ENCODE results near the gene ITPR1. TPM values are rescaled to one million over a fixed set of nuclear protein-coding genes. Genes with fewer than 3 reads are reported as not detected.

The ITPR1 gene
- total and polyA plus RNA-seq, 4 experiments from 2014 or later: 6.1 to 72.8 (median 44.2) TPM

GRCh38 chr3:4552811-4553210 is 59.7 kb downstream of the ITPR1 start:
- Histone ChIP-seq H3K9me3 (ENCODE audit: control insufficient read depth in 1 of 2, low read length in 2 of 2) (no peaks in the 10 kb centered on the region), H3K4me1 (ENCODE audit: insufficient read depth, low read length) (no peaks in the 10 kb centered on the region), H3K27me3 (ENCODE audit: insufficient read depth, low read length) (no peaks in the 10 kb centered on the region), H3K4me3 (ENCODE audit: low read length in 2 of 2) (no peak overlapping the region), H3K27ac (ENCODE audit: low read depth, low read length) (no peak overlapping the region), H3K36me3 (ENCODE audit: insufficient read depth, low read length) (no peaks in the 10 kb centered on the region)
- Mint-ChIP-seq H3K27me3 (no peaks in the 10 kb centered on the region), H3K27ac (no peak overlapping the region), H3K36me3 (peaks cover 14 to 41% of the 10 kb centered on the region in 2 donors), H3K9me3 (peaks cover 0 to 16% (median 9%) of the 10 kb centered on the region in 8 donors), H3K4me1 (peaks cover 2 to 12% (median 5%) of the 10 kb centered on the region in 4 donors), H3K4me3 (no peak overlapping the region)
- POLR2A ChIA-PET (ENCODE audit: partially characterized antibody): no interaction called here
- intact Hi-C loops (cut with micrococcal nuclease): no loop called here
- CTCF ChIA-PET (ENCODE audit: partially characterized antibody): no interaction called here
- DNase-seq: no peak

- H3K27ac ChIP-seq (ENCODE audit: low read depth, low read length): no peak overlapping the region
- ChIA-PET POLR2A (ENCODE audit: partially characterized antibody) (interaction anchor here (0.6 kb wide), 1 partner anchor 76 kb away, joined by 3 read pairs; no protein-coding TSS in a partner anchor), CTCF (ENCODE audit: partially characterized antibody) (interaction anchor here (1.4 to 2.0 kb wide), 2 partner anchors 10 to 44 kb away, joined by 4 to 6 read pairs; no protein-coding TSS in a partner anchor)
- Mint-ChIP-seq H3K9me3 (peaks cover 0 to 15% (median 6%) of the 10 kb centered on the region in 8 donors), H3K27me3 (no peaks in the 10 kb centered on the region), H3K4me3 (no peak overlapping the region), H3K4me1 (peaks cover 0 to 10% (median 8%) of the 10 kb centered on the region in 4 donors), H3K27ac (no peak overlapping the region), H3K36me3 (peaks cover 3 to 24% of the 10 kb centered on the region in 2 donors)
- no peak for DNase-seq
- no peaks in the 10 kb centered on the region for H3K9me3 ChIP-seq (ENCODE audit: control insufficient read depth in 1 of 2, low read length in 2 of 2)
- H3K27me3 ChIP-seq (ENCODE audit: insufficient read depth, low read length): no peaks in the 10 kb centered on the region
- H3K4me1 ChIP-seq (ENCODE audit: insufficient read depth, low read length): no peaks in the 10 kb centered on the region
- no peaks in the 10 kb centered on the region for H3K36me3 ChIP-seq (ENCODE audit: insufficient read depth, low read length)
- H3K4me3 ChIP-seq (ENCODE audit: low read length in 2 of 2): no peak overlapping the region
- intact Hi-C loops (cut with micrococcal nuclease): no loop called here
These were observed 68.5 kb downstream of the ITPR1 start for GRCh38 chr3:4561661-4562060.

- no peak for DNase-seq
- no peaks in the 10 kb centered on the region for H3K9me3 ChIP-seq (ENCODE audit: control insufficient read depth in 1 of 2, low read length in 2 of 2)
- intact Hi-C loops (cut with micrococcal nuclease): no loop called here
- no peaks in the 10 kb centered on the region for H3K27me3 ChIP-seq (ENCODE audit: insufficient read depth, low read length)
- Mint-ChIP-seq H3K9me3 (peaks cover 0 to 6% (median under 1%) of the 10 kb centered on the region in 8 donors), H3K27me3 (no peaks in the 10 kb centered on the region), H3K4me1 (peaks cover 0 to 14% (median 10%) of the 10 kb centered on the region in 4 donors), H3K4me3 (no peak overlapping the region), H3K27ac (peak overlapping the region in 1 of 7 donors; percentile 7), H3K36me3 (peaks cover 1 to 15% of the 10 kb centered on the region in 2 donors)
- H3K27ac ChIP-seq (ENCODE audit: low read depth, low read length): no peak overlapping the region
- ChIA-PET POLR2A (ENCODE audit: partially characterized antibody) (interaction anchor here (0.6 kb wide), 1 partner anchor 76 kb away, joined by 3 read pairs; no protein-coding TSS in a partner anchor), CTCF (ENCODE audit: partially characterized antibody) (no interaction called here)
- no peak overlapping the region for H3K4me3 ChIP-seq (ENCODE audit: low read length in 2 of 2)
- no peaks in the 10 kb centered on the region for H3K4me1 ChIP-seq (ENCODE audit: insufficient read depth, low read length)
- H3K36me3 ChIP-seq (ENCODE audit: insufficient read depth, low read length): no peaks in the 10 kb centered on the region
These were observed 69.4 kb downstream of the ITPR1 start for GRCh38 chr3:4562595-4562994.

- no peak for DNase-seq
- Histone ChIP-seq H3K4me1 (ENCODE audit: insufficient read depth, low read length) (no peaks in the 10 kb centered on the region), H3K4me3 (ENCODE audit: low read length in 2 of 2) (no peak overlapping the region), H3K27me3 (ENCODE audit: insufficient read depth, low read length) (no peaks in the 10 kb centered on the region), H3K36me3 (ENCODE audit: insufficient read depth, low read length) (no peaks in the 10 kb centered on the region), H3K9me3 (ENCODE audit: control insufficient read depth in 1 of 2, low read length in 2 of 2) (no peaks in the 10 kb centered on the region), H3K27ac (ENCODE audit: low read depth, low read length) (no peak overlapping the region)
- Mint-ChIP-seq H3K9me3 (no peaks in the 10 kb centered on the region), H3K27ac (no peak overlapping the region), H3K4me3 (no peak overlapping the region), H3K27me3 (no peaks in the 10 kb centered on the region), H3K4me1 (peaks cover 0 to 27% (median 13%) of the 10 kb centered on the region in 4 donors), H3K36me3 (peaks cover 0 to 4% of the 10 kb centered on the region in 2 donors)
- intact Hi-C loops (cut with micrococcal nuclease): no loop called here
- CTCF ChIA-PET (ENCODE audit: partially characterized antibody): no interaction called here
- POLR2A ChIA-PET (ENCODE audit: partially characterized antibody): no interaction called here
These were observed 71.1 kb downstream of the ITPR1 start for GRCh38 chr3:4564270-4564669.

DNA sequence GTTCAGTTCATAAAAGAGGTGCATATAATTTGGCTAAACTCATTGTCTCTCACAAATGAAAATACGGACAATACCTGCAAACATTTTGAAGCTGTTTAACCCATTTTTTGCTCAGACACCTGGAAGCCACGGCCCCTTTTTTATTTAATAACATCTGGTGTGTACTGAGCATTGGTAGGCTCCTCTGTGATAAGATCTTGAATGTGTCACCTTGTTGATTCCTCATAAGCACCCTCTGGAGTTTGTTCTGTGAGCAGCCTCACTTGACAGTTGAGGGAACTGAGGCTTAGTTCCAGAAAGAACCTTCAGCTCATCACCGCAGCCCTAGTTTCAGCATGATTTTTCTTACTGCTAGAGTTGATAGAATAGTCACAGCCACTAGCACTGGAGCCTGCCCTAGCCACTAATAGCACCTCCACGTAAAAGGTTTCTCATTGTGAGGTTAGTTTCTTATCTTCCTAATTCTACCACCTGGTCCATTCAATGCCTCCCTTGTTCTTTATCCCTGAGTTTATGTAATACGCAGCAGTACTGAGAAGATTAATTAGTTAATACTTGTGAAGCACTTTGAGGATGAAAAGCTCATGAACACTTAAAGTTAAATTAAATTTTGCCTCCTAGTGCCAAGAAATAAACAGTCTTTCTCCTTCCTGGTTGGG is 71.9 kb downstream of the ITPR1 start:
- no peaks in the 10 kb centered on the region for H3K9me3 Mint-ChIP-seq
- H3K4me3 Mint-ChIP-seq: no peak overlapping the region
- peaks cover 0 to 4% of the 10 kb centered on the region in 2 donors for H3K36me3 Mint-ChIP-seq
- no peak overlapping the region for H3K27ac Mint-ChIP-seq
- no peaks in the 10 kb centered on the region for H3K27me3 ChIP-seq (ENCODE audit: insufficient read depth, low read length)
- DNase-seq: no peak
- H3K4me3 ChIP-seq (ENCODE audit: low read length in 2 of 2): no peak overlapping the region
- no peaks in the 10 kb centered on the region for H3K27me3 Mint-ChIP-seq
- ChIA-PET CTCF (ENCODE audit: partially characterized antibody) (no interaction called here), POLR2A (ENCODE audit: partially characterized antibody) (no interaction called here)
- H3K9me3 ChIP-seq (ENCODE audit: control insufficient read depth in 1 of 2, low read length in 2 of 2): no peaks in the 10 kb centered on the region
- H3K36me3 ChIP-seq (ENCODE audit: insufficient read depth, low read length): no peaks in the 10 kb centered on the region
- intact Hi-C loops (cut with micrococcal nuclease): no loop called here
- H3K4me1 Mint-ChIP-seq: peaks cover 5 to 31% (median 13%) of the 10 kb centered on the region in 4 donors
- no peak overlapping the region for H3K27ac ChIP-seq (ENCODE audit: low read depth, low read length)
- no peaks in the 10 kb centered on the region for H3K4me1 ChIP-seq (ENCODE audit: insufficient read depth, low read length)

- intact Hi-C loops (cut with micrococcal nuclease): no loop called here
- Histone ChIP-seq H3K27me3 (ENCODE audit: insufficient read depth, low read length) (no peaks in the 10 kb centered on the region), H3K4me3 (ENCODE audit: low read length in 2 of 2) (no peak overlapping the region), H3K36me3 (ENCODE audit: insufficient read depth, low read length) (no peaks in the 10 kb centered on the region), H3K27ac (ENCODE audit: low read depth, low read length) (no peak overlapping the region), H3K4me1 (ENCODE audit: insufficient read depth, low read length) (no peaks in the 10 kb centered on the region), H3K9me3 (ENCODE audit: control insufficient read depth in 1 of 2, low read length in 2 of 2) (no peaks in the 10 kb centered on the region)
- H3K4me1 Mint-ChIP-seq: peaks cover 5 to 31% (median 13%) of the 10 kb centered on the region in 4 donors
- H3K27ac Mint-ChIP-seq: no peak overlapping the region
- CTCF ChIA-PET (ENCODE audit: partially characterized antibody): no interaction called here
- H3K27me3 Mint-ChIP-seq: no peaks in the 10 kb centered on the region
- H3K36me3 Mint-ChIP-seq: peaks cover 0 to 2% of the 10 kb centered on the region in 2 donors
- H3K4me3 Mint-ChIP-seq: no peak overlapping the region
- no peak for DNase-seq
- POLR2A ChIA-PET (ENCODE audit: partially characterized antibody): no interaction called here
- H3K9me3 Mint-ChIP-seq: no peaks in the 10 kb centered on the region
These were observed 72.8 kb downstream of the ITPR1 start for GRCh38 chr3:4565809-4566501.

DNA sequence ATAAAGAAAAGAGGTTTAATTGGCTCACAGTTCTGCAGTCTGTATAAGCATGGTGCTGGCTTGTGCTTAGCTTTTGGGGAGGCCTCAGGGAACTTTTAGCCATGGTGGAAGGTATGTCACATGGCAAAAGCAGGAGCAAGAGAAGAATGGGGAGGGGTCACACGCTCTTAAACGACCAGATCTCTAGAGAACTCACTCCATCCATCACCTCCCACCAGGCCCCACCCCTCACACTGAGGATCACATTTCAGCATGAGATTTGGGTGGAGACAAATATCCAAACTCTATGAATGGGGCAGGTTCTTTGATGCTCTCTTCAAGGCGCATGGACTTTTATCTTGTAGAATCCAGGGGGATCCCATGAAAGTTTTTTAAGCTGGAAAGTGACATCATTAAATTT is 75.7 kb downstream of the ITPR1 start:
- Histone ChIP-seq H3K36me3 (ENCODE audit: insufficient read depth, low read length) (no peaks in the 10 kb centered on the region), H3K4me1 (ENCODE audit: insufficient read depth, low read length) (no peaks in the 10 kb centered on the region), H3K27me3 (ENCODE audit: insufficient read depth, low read length) (no peaks in the 10 kb centered on the region), H3K9me3 (ENCODE audit: control insufficient read depth in 1 of 2, low read length in 2 of 2) (no peaks in the 10 kb centered on the region), H3K4me3 (ENCODE audit: low read length in 2 of 2) (no peak overlapping the region), H3K27ac (ENCODE audit: low read depth, low read length) (no peak overlapping the region)
- intact Hi-C loops (cut with micrococcal nuclease): no loop called here
- Mint-ChIP-seq H3K4me3 (no peak overlapping the region), H3K4me1 (peaks cover 5 to 41% (median 15%) of the 10 kb centered on the region in 4 donors), H3K27me3 (no peaks in the 10 kb centered on the region), H3K27ac (peak overlapping the region in 1 of 7 donors; percentile 44), H3K9me3 (no peaks in the 10 kb centered on the region), H3K36me3 (no peaks in the 10 kb centered on the region)
- DNase-seq: no peak
- CTCF ChIA-PET (ENCODE audit: partially characterized antibody): interaction anchor here (1.1 kb wide), 1 partner anchor 47 kb away, joined by 3 read pairs; no protein-coding TSS in a partner anchor
- POLR2A ChIA-PET (ENCODE audit: partially characterized antibody): no interaction called here
